ENCODE measurements around the gene TTPAL.

The TTPAL gene

GRCh38 chr20:44540834-44541233 lies 65.2 kb downstream of the TTPAL start:
- DNase-seq (ENCODE audit: low read depth) = no peak

- DNase-seq (ENCODE audit: low read depth) = no peak
Measured at GRCh38 chr20:44541992-44542391, 66.3 kb downstream of the TTPAL start.

GRCh38 chr20:44542890-44543289 lies 67.2 kb downstream of the TTPAL start:
- no peak for DNase-seq (ENCODE audit: low read depth)

GRCh38 chr20:44543358-44543757 lies 67.7 kb downstream of the TTPAL start:
- no peak for DNase-seq (ENCODE audit: low read depth)

Measured in stimulated activated CD8-positive, alpha-beta memory T cell treated with anti-CD3 and anti-CD28 coated beads, Interleukin-15, amount 100 ng/mL, for 1 hour (primary cell).